KG1 (cell line): ENCODE results near the gene MMP19.
A peak's percentile ranks its signal among the peaks of the same experiment; 100 is the strongest.
"Not testable (repeated sequence)": the region's sequence is repeated elsewhere in the genome, so short reads cannot be mapped to it uniquely, and the experiment has no call there.

Experiments used
- DNase-seq: peaks from one replicate; lab custom pipeline; 2025; lab: John Stamatoyannopoulos, UW

MMP19 gene

DNA sequence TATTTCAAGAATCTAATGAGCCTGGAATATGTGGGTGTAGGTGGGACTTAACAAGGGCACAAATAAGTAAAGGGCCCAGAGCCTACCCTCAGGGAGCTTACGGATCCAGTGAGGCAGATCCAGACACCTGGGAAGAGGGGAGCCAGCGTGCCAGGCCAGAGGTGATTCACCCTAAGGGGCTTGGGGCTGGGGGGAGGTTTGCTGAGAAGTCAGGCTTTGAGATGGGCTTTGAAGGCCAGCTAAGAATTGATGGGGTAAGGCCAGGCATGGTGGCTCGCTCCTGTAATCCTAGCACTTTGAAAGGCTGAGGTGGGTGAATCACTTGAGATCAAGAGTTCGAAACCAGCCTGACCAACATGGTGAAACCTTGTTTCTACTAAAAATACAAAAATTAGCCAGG, 695 bp upstream of the MMP19 start:
- no peak for DNase-seq

DNA sequence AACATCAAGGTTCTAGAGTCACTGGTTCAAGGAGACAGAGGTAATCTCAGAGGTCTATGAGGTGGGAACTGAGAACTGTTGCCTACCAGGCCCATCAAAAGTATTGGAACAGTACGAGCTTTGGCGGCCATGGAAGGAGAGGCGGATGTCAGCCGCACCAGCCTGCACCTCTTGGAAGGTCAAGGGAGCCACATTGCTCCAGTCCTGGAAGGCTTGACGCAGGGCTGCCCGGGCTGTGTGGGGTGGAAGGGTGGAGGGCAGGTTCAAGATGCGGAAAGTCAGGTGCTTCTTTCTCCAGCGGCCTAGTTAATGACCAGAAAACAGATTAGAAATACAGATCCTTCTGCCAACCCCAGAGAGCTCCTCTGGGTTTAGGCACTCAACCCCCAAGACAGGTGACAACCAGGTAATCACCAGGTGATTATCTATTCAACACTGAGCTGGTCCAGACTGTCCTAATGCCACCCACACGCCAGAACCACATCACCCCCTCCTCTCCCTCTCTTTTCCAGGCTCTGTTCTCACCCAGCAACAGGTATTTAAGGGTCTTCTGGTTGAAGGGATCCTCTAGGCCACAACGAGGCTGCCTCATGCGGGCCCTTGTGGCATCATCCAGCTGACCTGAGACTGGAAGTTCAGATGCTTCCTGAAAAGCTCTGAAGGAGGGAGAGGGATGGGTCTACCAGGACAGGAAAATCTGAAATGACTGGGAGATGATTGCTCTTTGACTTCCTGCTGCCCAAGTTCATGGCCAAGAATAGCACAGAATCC, 2.0 kb downstream of the MMP19 start:
- DNase-seq, result no peak

DNA sequence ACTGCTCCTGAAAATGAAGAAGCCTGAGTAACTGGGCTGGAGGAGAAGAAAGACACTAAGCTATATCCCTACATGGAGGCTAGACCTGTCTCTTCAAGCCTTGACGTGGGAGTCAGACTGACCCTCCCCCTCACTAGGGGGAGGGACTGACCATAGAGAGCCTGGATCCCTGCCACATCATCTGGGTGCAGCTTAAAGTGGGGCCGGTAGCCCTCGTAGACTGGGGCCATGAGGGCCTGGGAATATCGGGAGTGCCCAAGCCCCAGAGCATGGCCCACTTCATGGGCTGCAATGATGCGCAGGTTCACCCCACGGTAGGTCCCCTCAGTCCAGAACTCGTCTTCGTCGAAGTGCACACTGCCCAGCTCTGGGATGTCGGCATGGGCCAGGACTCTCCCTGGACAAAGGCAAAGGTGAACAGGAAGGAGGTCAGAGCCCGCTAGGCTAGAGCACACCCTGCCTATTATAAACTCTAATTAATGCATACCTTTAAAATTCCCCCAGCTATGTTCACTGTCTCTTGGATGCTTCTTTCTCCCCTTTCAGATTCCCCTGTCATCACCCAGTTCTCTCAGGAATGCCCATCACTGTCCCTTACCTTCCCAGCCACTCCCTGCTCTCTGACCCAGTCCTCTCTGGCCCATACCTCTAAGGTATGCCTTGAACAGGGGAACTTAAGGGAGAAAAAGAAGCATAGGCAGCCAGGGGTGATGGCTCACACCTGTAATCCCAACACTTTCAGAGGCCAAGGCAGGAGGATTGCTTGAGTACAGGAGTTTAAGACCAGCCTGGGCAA, 3.2 kb downstream of the MMP19 start:
- DNase-seq, result no peak

DNA sequence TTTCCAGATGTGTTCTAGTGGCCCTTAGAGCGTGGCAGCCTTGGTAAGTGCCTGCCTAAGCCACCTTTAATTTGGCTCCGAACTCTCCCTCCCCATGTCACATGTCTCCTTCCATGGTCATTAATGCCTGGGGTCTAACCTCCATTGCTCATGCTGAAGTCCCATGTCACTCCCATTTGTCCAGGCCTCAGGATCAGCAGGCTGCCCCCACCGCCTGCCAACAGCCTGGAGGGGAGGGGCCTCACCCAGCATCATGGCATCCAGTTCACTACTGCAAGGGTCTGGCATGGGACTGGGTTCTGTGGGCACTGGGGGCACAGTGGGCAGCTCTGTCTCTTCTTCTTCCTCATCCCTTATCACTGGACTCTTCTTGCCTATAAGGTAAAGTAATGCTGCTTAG, 4.4 kb downstream of the MMP19 start:
- DNase-seq, result no peak

DNA sequence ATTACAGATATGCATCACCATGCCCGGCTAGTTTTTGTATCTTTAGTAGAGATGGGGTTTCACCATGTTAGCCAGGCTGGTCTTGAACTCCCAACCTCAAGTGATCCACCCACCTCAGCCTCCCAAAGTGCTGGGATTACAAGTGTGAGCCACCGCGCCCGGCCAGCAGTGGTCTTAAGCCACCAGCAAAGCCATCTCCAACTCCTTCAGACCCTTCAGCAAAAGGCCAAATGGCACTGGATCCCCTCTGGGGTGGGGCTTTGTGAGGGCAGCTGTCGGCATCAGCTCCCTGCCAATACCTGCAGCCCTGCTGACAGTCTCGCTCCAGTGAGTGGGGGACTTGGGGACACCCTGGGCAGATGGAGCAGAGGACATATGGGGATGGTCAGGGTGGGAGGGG, 8.3 kb downstream of the MMP19 start:
- DNase-seq, result not testable (repeated sequence)

DNA sequence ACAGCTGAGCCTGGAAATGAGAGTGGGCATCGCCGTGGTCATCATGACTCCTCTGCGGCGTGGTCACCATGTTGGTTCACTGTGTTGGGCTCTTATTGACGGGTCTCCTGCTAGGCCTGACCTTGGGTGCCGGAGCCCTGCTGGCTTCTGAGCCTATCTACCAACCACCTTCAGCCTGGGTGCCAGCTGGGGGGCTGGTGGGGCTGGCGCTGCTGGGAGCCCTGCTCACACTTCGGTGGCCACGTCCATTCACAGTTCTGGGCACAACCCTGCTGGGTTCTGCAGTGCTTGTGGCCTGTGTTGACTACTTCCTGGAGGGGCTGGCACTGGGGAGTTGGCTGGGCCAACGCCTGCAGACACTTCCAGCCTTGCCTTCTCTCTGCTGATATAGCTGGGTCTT, 9.7 kb downstream of the MMP19 start:
- DNase-seq, result no peak

DNA sequence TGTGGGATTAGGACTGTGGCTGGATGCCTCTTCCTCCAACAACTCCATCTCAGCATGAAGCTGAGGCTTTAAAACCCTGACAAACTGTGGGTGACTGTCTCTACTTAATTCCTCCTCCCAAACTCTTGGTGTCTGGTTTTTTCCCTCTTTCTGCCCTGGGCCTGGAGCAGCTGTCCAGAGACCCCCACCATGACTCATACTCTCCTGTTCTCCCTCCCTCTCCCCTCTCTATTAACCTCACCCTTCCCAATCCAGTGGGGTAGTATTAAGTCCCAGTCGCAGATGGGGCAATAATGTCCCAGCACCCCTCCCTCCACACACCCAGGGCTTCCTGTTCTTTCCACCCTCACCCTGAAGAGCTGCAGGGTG, 11.3 kb downstream of the MMP19 start:
- DNase-seq, result no peak

DNA sequence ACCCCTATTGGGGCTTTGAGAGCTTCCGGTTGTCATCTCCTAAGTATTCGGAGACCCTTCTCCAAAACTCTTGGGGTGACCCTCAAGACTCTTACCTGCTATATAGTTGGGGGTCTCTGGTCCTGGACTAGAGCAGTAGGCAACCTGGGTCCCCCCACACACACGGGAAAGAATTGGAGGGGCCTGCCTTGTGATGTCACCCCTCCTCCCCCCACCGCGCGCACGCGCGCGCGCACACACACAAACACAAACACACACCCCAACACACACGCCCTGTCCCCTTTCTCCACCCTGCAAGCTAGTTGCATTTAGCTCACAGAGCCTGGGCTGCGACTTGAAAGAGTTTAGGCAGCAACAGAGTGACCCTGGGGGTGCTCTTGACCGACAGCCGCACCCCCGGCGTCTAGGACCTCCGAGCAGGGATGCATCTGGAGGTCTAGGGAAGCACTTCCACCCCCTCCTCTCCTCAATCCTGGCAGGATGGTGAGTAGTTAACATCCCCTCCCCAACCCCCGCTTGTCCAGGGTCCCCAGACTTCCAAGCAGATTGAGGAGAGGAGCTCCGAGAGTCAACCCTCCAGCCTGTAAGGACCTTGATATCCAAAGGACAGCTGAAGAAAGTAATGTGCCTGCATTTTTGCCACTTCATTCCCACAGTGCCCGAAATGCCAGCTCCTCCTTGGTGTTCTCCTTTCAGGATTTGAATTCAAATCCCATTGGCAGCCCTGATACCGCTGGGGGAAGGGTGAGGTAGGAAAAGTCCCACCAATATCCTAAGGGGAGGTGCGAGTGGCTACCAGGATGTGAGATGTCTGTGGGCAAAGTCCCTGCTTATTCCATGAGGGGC, 11.9 kb downstream of the MMP19 start:
- no peak for DNase-seq

DNA sequence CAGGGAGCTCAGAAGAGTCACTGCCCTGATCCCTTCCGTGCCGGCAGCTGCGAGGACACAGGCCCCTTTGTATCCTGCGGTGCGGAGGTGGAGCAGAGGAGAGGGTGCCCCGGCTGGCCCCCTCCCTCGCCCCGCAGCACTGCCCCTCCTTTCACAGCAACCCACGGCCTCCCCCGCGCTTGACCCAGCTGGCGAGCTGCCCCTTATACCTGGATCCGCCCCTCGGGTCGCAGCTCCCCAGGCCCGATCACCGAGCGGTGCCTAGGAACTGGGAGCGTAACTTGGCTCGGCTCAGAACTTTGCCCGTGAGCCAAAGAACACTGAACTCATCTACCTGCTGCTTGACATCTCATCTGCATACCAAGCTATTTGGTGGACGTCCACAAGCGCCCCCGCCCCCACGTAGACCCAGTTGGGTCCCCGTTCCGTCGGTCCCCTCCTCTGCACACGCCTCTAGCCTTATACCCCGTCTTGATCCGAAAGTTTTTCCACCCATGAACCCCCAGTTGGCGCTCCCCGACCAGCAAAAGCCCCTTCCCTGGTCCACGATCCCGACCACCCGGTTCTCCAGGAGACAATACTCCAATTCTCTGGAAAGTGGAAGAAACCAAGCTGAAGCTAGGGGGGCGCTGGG, 12.7 kb downstream of the MMP19 start:
- no peak for DNase-seq

DNA sequence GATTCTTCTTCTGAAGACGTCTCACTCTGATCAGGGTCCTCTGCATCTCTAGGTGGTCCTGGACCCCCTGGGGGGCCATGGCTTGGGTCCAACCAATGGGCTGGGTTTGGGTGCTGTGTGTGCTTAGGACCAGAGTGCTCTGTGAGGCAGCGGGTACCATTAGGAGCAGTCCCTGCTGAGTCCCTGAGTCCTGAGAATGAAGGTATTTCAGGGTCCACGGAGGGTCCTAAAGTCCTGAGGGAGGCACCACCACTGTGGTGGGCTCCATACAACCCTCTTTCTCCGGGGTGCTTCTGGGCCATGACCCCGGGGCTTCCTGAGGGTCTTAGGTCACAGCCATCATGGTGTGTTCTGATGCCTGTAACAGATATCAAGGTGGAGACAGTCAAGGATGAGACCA, 14.4 kb downstream of the MMP19 start:
- no peak for DNase-seq

DNA sequence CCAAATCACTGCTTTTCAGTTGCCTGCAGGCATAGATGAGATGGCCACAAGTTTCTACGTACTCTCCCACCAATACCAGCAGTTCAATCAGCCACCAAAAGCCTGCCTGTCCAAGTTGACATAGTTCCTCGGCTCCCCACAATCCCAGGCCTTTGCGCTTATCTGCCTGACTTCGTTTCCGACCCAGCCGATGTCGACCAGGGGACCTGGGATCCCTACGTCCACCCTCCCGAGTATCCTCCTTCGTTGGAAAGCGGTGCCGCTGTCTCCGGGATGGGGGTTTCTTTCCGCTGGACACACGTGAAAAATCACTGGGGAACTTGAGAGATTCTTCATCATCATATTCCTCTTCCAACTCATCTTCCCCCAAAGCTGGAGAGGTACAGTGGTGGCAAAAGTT, 14.9 kb downstream of the MMP19 start:
- DNase-seq, result no peak

DNA sequence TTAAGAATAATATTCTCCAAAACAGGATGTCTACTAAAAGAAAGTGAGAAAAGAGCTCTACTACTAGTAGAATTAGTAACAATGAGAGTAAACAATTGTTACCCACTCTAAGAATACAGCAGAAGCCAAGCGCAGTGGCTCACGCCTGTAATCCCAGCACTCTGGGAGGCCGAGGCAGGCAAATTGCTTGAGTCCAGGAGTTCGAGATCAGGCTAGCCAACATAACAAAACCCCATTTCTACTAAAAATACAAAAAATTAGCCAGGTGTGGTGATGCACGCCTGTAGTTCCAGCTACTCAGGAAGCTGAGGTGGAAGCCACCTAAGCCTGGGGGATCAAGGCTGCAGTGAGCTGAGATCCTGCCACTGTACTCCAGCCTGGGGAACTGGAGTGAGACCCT, 18.0 kb downstream of the MMP19 start:
- DNase-seq, result no peak

DNA sequence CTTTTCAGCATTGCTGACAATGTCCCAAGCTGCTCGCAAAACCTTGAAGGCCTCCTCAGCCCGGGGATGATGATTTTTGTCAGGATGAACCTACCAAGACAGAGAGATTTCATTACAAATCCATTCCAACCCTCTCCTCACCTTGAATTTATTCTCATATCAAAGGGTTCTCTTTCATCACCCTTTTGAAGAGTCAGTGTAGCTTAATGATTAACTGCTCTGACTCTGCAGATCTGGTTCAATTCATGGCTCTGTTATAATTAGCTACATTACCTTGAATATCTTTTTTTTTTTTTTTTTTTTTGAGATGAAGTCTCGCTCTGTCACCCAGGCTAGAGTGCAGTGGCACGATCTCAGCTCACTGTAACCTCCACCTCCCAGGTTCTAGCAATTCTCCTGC, 19.3 kb downstream of the MMP19 start:
- DNase-seq, result no peak

DNA sequence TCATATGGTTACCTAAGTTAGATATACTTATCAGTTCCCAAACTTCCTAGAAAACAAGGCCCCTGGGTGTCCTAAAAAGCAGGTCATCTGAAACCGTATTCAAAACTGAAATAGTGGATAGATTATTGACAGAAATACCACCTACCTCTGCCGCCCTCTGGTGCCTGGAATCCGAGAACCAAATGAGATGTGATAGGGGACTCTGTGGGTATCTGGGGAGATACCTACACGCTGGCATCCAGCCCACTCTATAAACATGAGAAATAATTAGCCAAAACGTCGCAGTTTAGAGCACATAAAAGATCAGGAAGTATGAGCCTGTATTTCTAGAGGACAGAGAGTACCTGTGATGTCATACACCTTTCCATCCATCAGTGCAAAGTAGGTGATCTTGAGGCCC, 20.5 kb downstream of the MMP19 start:
- DNase-seq, result no peak

DNA sequence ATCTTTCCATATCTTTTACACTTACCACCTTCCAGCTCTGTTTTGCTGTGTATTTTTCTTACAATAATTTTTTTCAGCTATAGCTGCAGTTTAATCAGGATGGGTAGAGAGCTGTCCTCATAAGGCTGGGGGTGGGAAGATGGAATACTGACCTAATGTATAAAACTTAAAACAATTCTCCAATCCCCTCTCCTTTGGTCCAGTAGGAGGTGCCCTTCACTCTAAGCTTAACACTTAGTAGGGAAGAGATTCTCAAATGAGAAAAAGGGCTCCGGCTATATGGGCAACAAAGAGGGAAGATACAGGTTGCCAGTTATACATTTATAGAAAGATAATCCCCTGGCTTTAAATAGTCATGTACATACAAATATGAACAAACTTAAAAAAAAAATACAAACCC, 22.1 kb downstream of the MMP19 start:
- no peak for DNase-seq

DNA sequence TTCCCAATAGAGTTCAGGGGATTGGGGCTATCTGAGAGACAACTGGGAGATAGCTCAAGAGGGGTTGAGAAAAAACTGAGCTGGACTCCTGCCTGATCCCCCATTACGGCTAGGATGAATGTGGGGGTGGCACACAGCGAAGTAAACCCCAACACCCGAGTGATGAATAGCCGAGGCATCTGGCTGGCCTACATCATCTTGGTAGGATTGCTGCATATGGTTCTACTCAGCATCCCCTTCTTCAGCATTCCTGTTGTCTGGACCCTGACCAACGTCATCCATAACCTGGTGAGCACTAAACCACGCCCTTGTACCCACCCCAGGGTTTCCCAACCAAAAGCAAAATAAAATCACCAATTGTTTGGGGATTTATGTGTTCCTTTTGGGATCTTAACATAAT, 23.9 kb downstream of the MMP19 start:
- DNase-seq, result no peak

DNA sequence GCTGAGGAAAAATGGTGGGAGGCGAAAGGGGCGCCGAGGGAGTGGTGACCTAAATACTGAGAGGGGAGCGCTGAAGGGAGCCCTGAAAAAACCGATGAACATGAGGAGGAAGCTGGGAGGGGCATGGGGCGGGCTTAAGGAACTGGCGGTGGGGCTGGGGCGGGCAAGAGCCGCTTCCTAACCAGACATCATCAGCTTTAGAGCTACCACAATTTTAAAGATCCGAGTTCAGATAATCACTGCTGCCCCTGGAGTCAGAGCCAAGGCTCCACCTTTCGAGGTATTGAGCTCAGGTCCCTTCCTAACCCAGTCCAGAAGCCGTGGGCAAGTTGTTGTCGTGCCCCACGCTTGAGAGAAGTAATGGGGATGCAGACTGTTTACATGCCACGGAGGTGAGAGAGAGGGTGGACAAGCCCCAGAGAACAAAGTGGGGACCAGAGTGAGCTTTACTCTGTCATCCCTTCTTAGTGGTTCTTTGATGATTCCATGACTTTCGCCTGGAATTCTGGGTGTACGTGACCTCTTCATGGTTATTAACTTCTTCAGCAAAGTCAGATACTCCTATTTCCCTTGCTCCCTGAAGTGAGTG, 24.5 kb downstream of the MMP19 start:
- DNase-seq, result peak; percentile 48

DNA sequence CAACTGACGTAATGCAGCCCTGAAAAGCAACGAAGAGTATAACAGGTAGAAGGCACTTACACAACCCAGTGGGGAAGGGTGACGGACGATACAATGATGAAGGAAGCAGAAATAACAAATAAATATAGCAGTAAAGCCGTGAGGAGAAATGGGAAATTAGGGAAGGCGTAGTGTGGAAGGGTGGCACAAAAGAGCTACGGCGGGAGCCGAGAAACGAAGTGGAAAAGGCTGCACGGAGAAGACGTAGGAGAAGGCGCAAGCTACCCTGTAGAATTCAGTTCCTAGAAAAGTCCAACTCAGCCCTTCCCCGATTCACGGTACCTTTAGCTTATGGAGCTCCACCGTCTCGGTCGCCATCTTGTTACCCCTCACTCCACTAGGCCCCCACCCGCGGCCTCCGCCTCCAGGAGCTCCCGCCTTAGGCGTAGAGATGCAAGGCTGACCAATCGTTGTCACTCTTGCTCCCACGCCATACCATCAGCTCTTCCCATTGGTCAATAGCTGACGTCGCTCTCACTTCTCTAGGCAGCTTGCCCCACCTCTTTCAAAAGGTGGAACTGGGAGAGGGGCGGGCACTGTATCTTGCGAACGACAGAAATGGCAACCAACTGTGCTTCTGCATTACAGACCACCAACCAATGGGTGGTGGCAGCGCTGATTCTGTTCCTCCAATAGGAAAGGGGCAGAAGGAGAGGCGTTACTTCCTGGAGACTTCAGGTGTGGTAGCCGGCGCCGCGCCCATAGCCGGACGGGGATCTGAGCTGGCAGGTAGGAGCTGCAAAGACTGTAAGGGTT, 25.2 kb downstream of the MMP19 start, which contains the start of the genes ORMDL2 and SARNP:
TSS of gene ORMDL2 (plus strand) at position 697 of the 795 bp plus-strand sequence. CDS start 959 bp downstream, outside the sequence.
TSS of gene SARNP (minus strand) at position 380 of the 795 bp plus-strand sequence. CDS start at position 357, 23 bp downstream.
- peak; percentile 55 for DNase-seq

DNA sequence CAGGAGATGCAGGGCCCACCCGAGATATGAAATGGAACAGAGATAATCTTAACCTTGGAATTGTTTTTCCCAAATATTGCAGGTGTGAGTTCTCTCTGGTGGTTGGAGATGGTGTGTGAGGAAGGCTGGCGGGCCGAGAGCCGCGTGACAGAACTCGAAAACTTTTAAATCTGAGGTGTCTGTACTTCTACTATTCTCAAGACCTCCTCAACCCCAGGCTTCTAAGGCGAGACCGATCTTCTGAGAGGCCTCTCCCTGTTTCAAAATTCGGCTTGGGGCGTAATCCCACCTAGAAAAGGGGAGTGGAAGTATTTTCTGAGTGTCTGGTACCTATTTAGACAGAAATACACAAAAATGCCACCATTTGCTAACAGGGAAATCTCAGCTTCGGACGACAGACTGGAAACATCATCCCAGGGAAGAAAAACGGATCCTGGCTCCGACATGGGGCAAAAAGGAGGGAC, 25.8 kb downstream of the MMP19 start:
- DNase-seq, result no peak

DNA sequence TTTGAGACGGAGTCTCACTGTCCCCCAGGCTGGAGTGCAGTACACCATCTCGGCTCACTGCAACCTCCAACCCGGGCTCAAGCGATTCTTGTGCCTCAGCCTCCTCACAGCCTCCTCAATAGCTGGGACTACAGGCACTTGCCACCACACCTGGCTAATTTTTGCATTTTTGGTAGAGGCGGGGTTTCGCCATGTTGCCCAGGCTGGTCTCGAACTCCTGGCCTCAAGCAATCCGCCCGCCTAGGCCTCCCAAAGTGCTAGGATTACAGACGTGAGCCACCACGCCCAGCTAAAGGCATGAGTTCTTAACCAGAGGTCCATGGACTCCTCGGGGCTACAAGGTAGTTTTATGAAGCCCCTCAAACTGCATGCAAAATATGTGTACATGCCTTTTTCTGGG, 27.3 kb downstream of the MMP19 start:
- no peak for DNase-seq

DNA sequence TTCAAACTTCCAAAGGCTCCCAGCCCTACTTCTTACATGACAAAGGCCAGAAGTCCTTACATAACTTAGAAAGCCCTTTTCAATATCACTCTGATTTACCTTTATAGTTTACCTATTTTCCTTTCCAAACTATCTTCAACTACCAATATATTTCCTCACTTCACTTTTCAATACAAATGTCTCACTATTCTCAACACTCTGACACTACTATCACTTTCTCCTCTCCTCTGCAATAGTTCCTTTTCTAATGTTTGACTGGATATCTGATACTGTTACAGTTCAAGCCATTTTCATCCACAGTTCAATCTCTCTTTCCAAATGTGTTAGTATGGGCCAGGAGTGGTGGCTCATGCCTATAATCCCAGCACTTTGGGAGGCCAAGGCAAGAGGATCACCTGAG, 28.5 kb downstream of the MMP19 start:
- DNase-seq, result no peak
